Vagina (tissue), 2 donors: ENCODE results near the gene PARVA. TPM values are rescaled to one million over a fixed set of nuclear protein-coding genes. Genes with fewer than 3 reads are reported as not detected.

Source experiments
- DNase-seq, 2 donors: peaks; one replicate each; pipeline ENCODE4 v3.0.0-alpha.2; 2017; ENCODE audit errors: extremely low spot score in 2 of 2
- H3K27ac ChIP-seq: fragments of 200-600 bp; sonication (generic); one replicate; pipeline ENCODE4 v1.5.1; 2019
- H3K27me3 ChIP-seq: fragments of 200-600 bp; sonication (generic); one replicate; pipeline ENCODE4 v1.5.1; 2019
- H3K36me3 ChIP-seq, 2 donors: fragments of 200-600 bp; sonication (generic); one replicate each; pipeline ENCODE4 v1.5.1; 2017 to 2019
- H3K4me1 ChIP-seq: fragments of 200-600 bp; sonication (generic); one replicate; pipeline ENCODE4 v1.5.1; 2019
- H3K4me3 ChIP-seq, 2 donors: fragments of 200-600 bp; sonication (generic); 1 replicate in 1 of 2; 2 replicates in 1 of 2; pipeline ENCODE4 v1.5.1; 2016 to 2019
- H3K9me3 ChIP-seq: fragments of 200-600 bp; sonication (generic); one replicate; pipeline ENCODE4 v1.5.1; 2019
- CTCF ChIP-seq, 3 experiments: fragments of 450-650 bp in 2 of 3; fragments of 200-600 bp in 1 of 3; sonication (generic) in 1 of 3; IDR thresholded peaks; one replicate each; pipeline ENCODE4 v1.5.1; 2017 to 2019; ENCODE audit warnings: antibody characterized with exemption in 3 of 3, mild to moderate bottlenecking in 2 of 3, moderate library complexity in 2 of 3
- POLR2A ChIP-seq, 2 donors: fragments of 450-650 bp; IDR thresholded peaks; one replicate each; pipeline ENCODE4 v1.6.1; 2017; ENCODE audit warnings: antibody characterized with exemption in 2 of 2, mild to moderate bottlenecking in 2 of 2, moderate library complexity in 2 of 2
- POLR2AphosphoS5 ChIP-seq, 2 donors: sonication (generic); formaldehyde crosslinking; IDR thresholded peaks; one replicate each; pipeline ENCODE4 v1.9.0; 2017; ENCODE audit warnings: antibody characterized with exemption in 2 of 2, mild to moderate bottlenecking in 2 of 2, low read depth in 1 of 2; ENCODE audit not compliant: insufficient read depth in 1 of 2
- intact Hi-C: fragments of 100-400 bp; cut with DNase I; formaldehyde crosslinking; loops from one replicate; pipeline ENCODE4 v1.15.1; 2023
- total RNA-seq: library from RNA; depleted of rRNA; stranded (reverse); fragments of >200 nt; gene quantifications from one replicate; pipeline ENCODE4 v1.2.3, GENCODE V29; 2016

Gene PARVA
- total RNA-seq, 1 donor from 2014 or later = 51.1 TPM

- Histone ChIP-seq H3K4me1 (peaks cover 18% of the 10 kb centered on the region), H3K9me3 (no peaks in the 10 kb centered on the region), H3K27ac (no peak overlapping the region), H3K4me3 (no peak overlapping the region), H3K36me3 (peaks cover 0 to 10% of the 10 kb centered on the region in 2 donors), H3K27me3 (no peaks in the 10 kb centered on the region)
- TF ChIP-seq POLR2A (IDR thresholded peaks at IDR 0.05) (no peak), CTCF (IDR thresholded peaks at IDR 0.05) (no peak), POLR2AphosphoS5 (IDR thresholded peaks at IDR 0.05; ENCODE audit: insufficient read depth in 1 of 2, low read depth in 1 of 2) (no peak)
- intact Hi-C loops = no loop called here
- DNase-seq = no peak
Measured at GRCh38 chr11:12529041-12529440, 151.7 kb downstream of the PARVA start.

GRCh38 chr11:12529793-12530192 is 152.4 kb downstream of the PARVA start:
- intact Hi-C loops = no loop called here
- Histone ChIP-seq H3K4me3 (no peak overlapping the region), H3K27ac (no peak overlapping the region), H3K27me3 (no peaks in the 10 kb centered on the region), H3K9me3 (no peaks in the 10 kb centered on the region), H3K4me1 (peaks cover 12% of the 10 kb centered on the region), H3K36me3 (peaks cover 0 to 10% of the 10 kb centered on the region in 2 donors)
- no peak for DNase-seq
- TF ChIP-seq CTCF (IDR thresholded peaks at IDR 0.05) (no peak), POLR2A (IDR thresholded peaks at IDR 0.05) (no peak), POLR2AphosphoS5 (IDR thresholded peaks at IDR 0.05; ENCODE audit: insufficient read depth in 1 of 2, low read depth in 1 of 2) (no peak)

DNA sequence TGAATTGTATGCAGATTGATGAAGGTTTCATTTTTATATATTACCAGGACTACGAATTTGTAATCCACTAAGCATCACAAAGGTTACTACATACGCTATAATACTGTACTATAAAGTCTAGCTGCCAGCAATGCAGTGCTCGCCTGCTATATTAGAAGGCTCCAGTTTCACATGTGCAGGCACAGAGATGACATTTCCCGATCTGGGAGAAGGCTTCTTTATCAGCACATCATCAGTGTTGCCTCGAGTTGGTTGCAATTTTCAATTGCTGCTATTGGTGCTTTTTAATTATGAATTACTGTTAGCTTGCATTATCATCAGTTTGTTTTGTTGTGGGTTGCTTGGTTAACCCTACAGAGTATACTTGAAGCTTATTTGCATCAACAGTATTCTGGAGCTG is 153.6 kb downstream of the PARVA start:
- H3K27me3 ChIP-seq = no peaks in the 10 kb centered on the region
- peaks cover 7% of the 10 kb centered on the region for H3K4me1 ChIP-seq
- no peak overlapping the region for H3K4me3 ChIP-seq
- H3K9me3 ChIP-seq = no peaks in the 10 kb centered on the region
- no peak for DNase-seq
- intact Hi-C loops = no loop called here
- H3K36me3 ChIP-seq = peaks cover 0 to 10% of the 10 kb centered on the region in 2 donors
- H3K27ac ChIP-seq = no peak overlapping the region
- TF ChIP-seq POLR2A (IDR thresholded peaks at IDR 0.05) (no peak), CTCF (IDR thresholded peaks at IDR 0.05) (no peak), POLR2AphosphoS5 (IDR thresholded peaks at IDR 0.05; ENCODE audit: insufficient read depth in 1 of 2, low read depth in 1 of 2) (no peak)

DNA sequence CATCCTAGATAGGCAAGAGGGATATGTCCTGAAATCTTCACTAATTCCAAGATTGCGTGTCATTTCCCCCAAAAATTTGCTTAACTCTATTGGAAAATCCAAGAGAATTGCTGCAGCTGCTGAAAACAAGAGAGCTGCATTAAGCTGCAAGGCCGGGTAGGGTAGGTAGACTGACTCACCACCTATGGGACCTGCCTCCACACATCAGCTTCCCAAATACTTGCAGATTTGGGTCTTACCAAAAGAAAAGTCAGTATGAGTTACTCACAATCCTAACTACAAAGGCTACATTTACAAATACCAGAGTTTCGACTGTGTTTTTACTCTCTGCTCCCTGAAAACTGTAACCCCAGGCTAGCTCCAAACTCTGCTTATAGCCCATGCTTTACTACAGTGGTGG is 154.3 kb downstream of the PARVA start:
- H3K4me3 ChIP-seq = no peak overlapping the region
- TF ChIP-seq CTCF (IDR thresholded peaks at IDR 0.05) = no peak
- no peak for TF ChIP-seq POLR2AphosphoS5 (IDR thresholded peaks at IDR 0.05; ENCODE audit: insufficient read depth in 1 of 2, low read depth in 1 of 2)
- TF ChIP-seq POLR2A (IDR thresholded peaks at IDR 0.05) = no peak
- no peaks in the 10 kb centered on the region for H3K9me3 ChIP-seq
- no peak for DNase-seq
- peaks cover 0 to 10% of the 10 kb centered on the region in 2 donors for H3K36me3 ChIP-seq
- no peaks in the 10 kb centered on the region for H3K27me3 ChIP-seq
- intact Hi-C loops = no loop called here
- H3K27ac ChIP-seq = no peak overlapping the region
- H3K4me1 ChIP-seq = peaks cover 7% of the 10 kb centered on the region

GRCh38 chr11:12532580-12532979 is 155.2 kb downstream of the PARVA start:
- H3K36me3 ChIP-seq = peaks cover 0 to 10% of the 10 kb centered on the region in 2 donors
- no peak overlapping the region for H3K4me3 ChIP-seq
- no peaks in the 10 kb centered on the region for H3K27me3 ChIP-seq
- no peak for DNase-seq
- no peaks in the 10 kb centered on the region for H3K9me3 ChIP-seq
- H3K4me1 ChIP-seq = peaks cover 14% of the 10 kb centered on the region
- no peak overlapping the region for H3K27ac ChIP-seq
- intact Hi-C loops = no loop called here
- TF ChIP-seq POLR2AphosphoS5 (IDR thresholded peaks at IDR 0.05; ENCODE audit: insufficient read depth in 1 of 2, low read depth in 1 of 2) (no peak), CTCF (IDR thresholded peaks at IDR 0.05) (no peak), POLR2A (IDR thresholded peaks at IDR 0.05) (no peak)
